Osteoblast (primary cell): ENCODE measurements around the gene DAB2IP. TPM values are rescaled to one million over a fixed set of nuclear protein-coding genes. Genes with fewer than 3 reads are reported as not detected.

Source experiments
- DNase-seq: peaks from one replicate; pipeline ENCODE4 v3.0.0; 2011; ENCODE audit warnings: low spot score, mixed read lengths; ENCODE audit not compliant: insufficient read length; ENCODE audit errors: missing footprints
- H2AFZ ChIP-seq: 2 replicates; pipeline ENCODE4 v1.6.0; 2011; ENCODE audit warnings: mild to moderate bottlenecking, low read length
- H3K27ac ChIP-seq: 2 replicates; pipeline ENCODE4 v1.5.1; 2011; ENCODE audit warnings: mild to moderate bottlenecking, low read depth, low read length, moderate library complexity
- H3K27me3 ChIP-seq: 2 replicates; pipeline ENCODE4 v1.6.0; 2012; ENCODE audit warnings: mild to moderate bottlenecking, control low read depth, inconsistent platforms, low read length, moderate library complexity; ENCODE audit not compliant: insufficient read depth
- H3K36me3 ChIP-seq: 2 replicates; pipeline ENCODE4 v1.5.1; 2011; ENCODE audit warnings: mild to moderate bottlenecking, low read length, control low read depth, moderate library complexity; ENCODE audit not compliant: insufficient read depth
- H3K4me1 ChIP-seq: 2 replicates; pipeline ENCODE4 v1.5.1; 2011; ENCODE audit warnings: mild to moderate bottlenecking, low read length, control low read depth, moderate library complexity; ENCODE audit not compliant: insufficient read depth
- H3K4me2 ChIP-seq: 2 replicates; pipeline ENCODE4 v1.6.0; 2011; ENCODE audit warnings: mild to moderate bottlenecking, low read length; ENCODE audit not compliant: insufficient read depth
- H3K4me3 ChIP-seq: fragments of 200-600 bp; sonication (generic); 3 replicates; pipeline ENCODE4 v1.5.1; 2012; ENCODE audit warnings: mild to moderate bottlenecking, low read length, inconsistent platforms; ENCODE audit not compliant: insufficient read depth
- H3K79me2 ChIP-seq: 2 replicates; pipeline ENCODE4 v1.6.0; 2012; ENCODE audit warnings: mild to moderate bottlenecking, low read length, control low read depth, inconsistent platforms; ENCODE audit not compliant: insufficient read depth
- H3K9me3 ChIP-seq: 2 replicates; pipeline ENCODE4 v1.5.1; 2011; ENCODE audit warnings: low read depth, low read length, control low read depth
- H4K20me1 ChIP-seq: 2 replicates; pipeline ENCODE4 v1.6.0; 2012; ENCODE audit warnings: mild to moderate bottlenecking, low read length, control low read depth; ENCODE audit not compliant: insufficient read depth
- total RNA-seq: library from RNA; depleted of rRNA; stranded (reverse); fragments of >200 nt; gene quantifications from 2 replicates; pipeline ENCODE4 v1.2.3, GENCODE V29; 2012
- TF ChIP-seq, protein P1 (sequence below): IDR thresholded peaks from 2 replicates; pipeline ENCODE4 v1.5.1; 2011; ENCODE audit warnings: mild to moderate bottlenecking, low read depth, low read length, moderate library complexity; ENCODE audit errors: extremely low read depth

DAB2IP gene
- total RNA-seq, 1 donor: 60.8 TPM

- TF ChIP-seq, protein P1, sequence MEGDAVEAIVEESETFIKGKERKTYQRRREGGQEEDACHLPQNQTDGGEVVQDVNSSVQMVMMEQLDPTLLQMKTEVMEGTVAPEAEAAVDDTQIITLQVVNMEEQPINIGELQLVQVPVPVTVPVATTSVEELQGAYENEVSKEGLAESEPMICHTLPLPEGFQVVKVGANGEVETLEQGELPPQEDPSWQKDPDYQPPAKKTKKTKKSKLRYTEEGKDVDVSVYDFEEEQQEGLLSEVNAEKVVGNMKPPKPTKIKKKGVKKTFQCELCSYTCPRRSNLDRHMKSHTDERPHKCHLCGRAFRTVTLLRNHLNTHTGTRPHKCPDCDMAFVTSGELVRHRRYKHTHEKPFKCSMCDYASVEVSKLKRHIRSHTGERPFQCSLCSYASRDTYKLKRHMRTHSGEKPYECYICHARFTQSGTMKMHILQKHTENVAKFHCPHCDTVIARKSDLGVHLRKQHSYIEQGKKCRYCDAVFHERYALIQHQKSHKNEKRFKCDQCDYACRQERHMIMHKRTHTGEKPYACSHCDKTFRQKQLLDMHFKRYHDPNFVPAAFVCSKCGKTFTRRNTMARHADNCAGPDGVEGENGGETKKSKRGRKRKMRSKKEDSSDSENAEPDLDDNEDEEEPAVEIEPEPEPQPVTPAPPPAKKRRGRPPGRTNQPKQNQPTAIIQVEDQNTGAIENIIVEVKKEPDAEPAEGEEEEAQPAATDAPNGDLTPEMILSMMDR: no peak
Observed at GRCh38 chr9:121768416-121769015, 117.1 kb downstream of the DAB2IP start.

GRCh38 chr9:121769939-121770338, 118.5 kb downstream of the DAB2IP start:
- no peak overlapping the region for H3K4me3 ChIP-seq
- no peak overlapping the region for H3K27ac ChIP-seq
- TF ChIP-seq, protein P1: no peak
- H3K9me3 ChIP-seq: no peaks in the 10 kb centered on the region
- no peaks in the 10 kb centered on the region for H4K20me1 ChIP-seq
- H2AFZ ChIP-seq: no peak overlapping the region
- H3K27me3 ChIP-seq: no peaks in the 10 kb centered on the region
- peaks cover 9% of the 10 kb centered on the region for H3K36me3 ChIP-seq
- H3K4me2 ChIP-seq: no peak overlapping the region
- H3K4me1 ChIP-seq: peaks cover 37% of the 10 kb centered on the region
- H3K79me2 ChIP-seq: no peaks in the 10 kb centered on the region
- DNase-seq: no peak

More at GRCh38 chr9:121768416-121769015, 117.1 kb downstream of the DAB2IP start:
- Histone ChIP-seq H3K27me3 (no peaks in the 10 kb centered on the region), H3K4me1 (peaks cover 42% of the 10 kb centered on the region), H2AFZ (no peak overlapping the region), H3K4me3 (no peak overlapping the region), H3K9me3 (no peaks in the 10 kb centered on the region), H3K36me3 (peaks cover 9% of the 10 kb centered on the region), H3K79me2 (no peaks in the 10 kb centered on the region), H4K20me1 (no peaks in the 10 kb centered on the region), H3K27ac (no peak overlapping the region), H3K4me2 (no peak overlapping the region)
- DNase-seq: no peak

DNA sequence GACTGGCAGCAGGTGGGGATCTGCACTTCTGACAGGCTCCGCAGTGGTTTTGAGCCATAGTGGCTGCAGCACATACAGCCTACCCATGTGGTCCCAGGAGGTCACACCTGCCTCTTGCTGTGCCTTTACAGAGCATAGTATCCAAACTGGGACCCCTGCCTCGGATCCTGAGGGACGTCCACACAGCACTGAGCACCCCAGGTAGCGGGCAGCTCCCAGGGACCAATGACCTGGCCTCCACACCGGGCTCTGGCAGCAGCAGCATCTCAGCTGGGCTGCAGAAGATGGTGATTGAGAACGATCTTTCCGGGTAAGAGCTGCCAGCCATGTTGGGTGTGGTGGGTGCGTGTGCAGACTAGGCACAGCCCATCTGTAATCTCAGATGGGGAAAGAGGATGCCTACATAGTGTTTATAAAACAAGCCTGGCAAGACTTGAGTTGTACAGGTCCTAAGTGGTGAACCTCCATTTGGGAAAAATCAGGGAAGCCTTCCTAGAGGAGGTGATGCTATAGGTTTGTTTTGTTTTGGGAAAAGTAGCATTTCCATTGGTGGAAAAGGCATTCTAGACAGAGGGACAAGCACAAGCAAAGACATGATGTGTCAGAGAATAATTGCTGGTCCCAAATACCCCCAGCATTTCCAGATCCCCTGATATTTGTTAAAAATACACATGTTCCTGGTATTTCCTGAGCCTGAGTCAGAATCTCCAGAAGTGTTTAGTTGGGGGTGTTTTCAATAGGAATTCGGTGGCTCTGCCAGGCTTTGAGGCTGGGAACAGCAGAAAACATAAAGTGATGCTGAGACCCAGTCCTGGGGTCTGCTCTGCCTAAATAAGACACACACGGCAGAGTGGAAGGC, 119.2 kb downstream of the DAB2IP start:
- Histone ChIP-seq H3K4me1 (peaks cover 30% of the 10 kb centered on the region), H3K27ac (peak overlapping the region; percentile 58), H3K4me2 (peak overlapping the region; percentile 57), H3K9me3 (no peaks in the 10 kb centered on the region), H4K20me1 (no peaks in the 10 kb centered on the region), H3K27me3 (no peaks in the 10 kb centered on the region), H3K79me2 (no peaks in the 10 kb centered on the region), H3K36me3 (peaks cover 9% of the 10 kb centered on the region), H3K4me3 (no peak overlapping the region), H2AFZ (peak overlapping the region; percentile 14)
- DNase-seq: peak; percentile 99
- TF ChIP-seq, protein P1: no peak

- TF ChIP-seq, protein P1: no peak
- no peak overlapping the region for H3K4me3 ChIP-seq
- H3K4me1 ChIP-seq: peaks cover 26% of the 10 kb centered on the region
- no peaks in the 10 kb centered on the region for H3K79me2 ChIP-seq
- no peaks in the 10 kb centered on the region for H3K27me3 ChIP-seq
- H4K20me1 ChIP-seq: no peaks in the 10 kb centered on the region
- peak overlapping the region; percentile 58 for H3K27ac ChIP-seq
- peak overlapping the region; percentile 38 for H3K4me2 ChIP-seq
- peak; percentile 94 for DNase-seq
- no peaks in the 10 kb centered on the region for H3K9me3 ChIP-seq
- H2AFZ ChIP-seq: peak overlapping the region; percentile 14
- H3K36me3 ChIP-seq: peaks cover 12% of the 10 kb centered on the region
Observed at GRCh38 chr9:121771418-121771817, 120.0 kb downstream of the DAB2IP start.
